HFFc6 (cell line): ENCODE data around the gene PTGER3. TPM values are rescaled to one million over a fixed set of nuclear protein-coding genes. Genes with fewer than 3 reads are reported as not detected.

Source experiments
- DNase-seq: peaks from one replicate; pipeline ENCODE4 v3.0.0-alpha.2; 2018
- H3K27ac Mint-ChIP-seq: 2 replicates; pipeline ENCODE4 v1.8.0; 2020; ENCODE audit warnings: mild to moderate bottlenecking, mixed read lengths
- H3K27me3 Mint-ChIP-seq: 2 replicates; pipeline ENCODE4 v1.8.0; 2021; ENCODE audit warnings: mild to moderate bottlenecking, moderate library complexity, mixed read lengths; ENCODE audit not compliant: insufficient read depth
- H3K36me3 Mint-ChIP-seq: 2 replicates; pipeline ENCODE4 v1.8.0; 2021; ENCODE audit warnings: low read depth, mixed read lengths
- H3K4me1 Mint-ChIP-seq: 2 replicates; pipeline ENCODE4 v1.8.0; 2020; ENCODE audit warnings: low read depth, mixed read lengths
- H3K4me3 Mint-ChIP-seq: 2 replicates; pipeline ENCODE4 v1.8.0; 2020; ENCODE audit warnings: mild to moderate bottlenecking, moderate library complexity, mixed read lengths
- H3K9me3 Mint-ChIP-seq: 2 replicates; pipeline ENCODE4 v1.8.0; 2020; ENCODE audit warnings: mild to moderate bottlenecking, mixed read lengths
- total RNA-seq, 6 experiments: library from RNA; stranded (reverse); fragmentation: NEBNext Ultra II Directional; extraction: Animal tissue kit (Norgen Biotek cat#: 25700); gene quantifications; 2 replicates in 1 of 6; 3 replicates in 5 of 6; pipeline ENCODE4 v1.2.3, GENCODE V29; 2021
- TF ChIP-seq, protein P1 (sequence below): fragments of 200-600 bp; sonication (generic); IDR thresholded peaks from 2 replicates; pipeline ENCODE4 v1.5.0; 2021; ENCODE audit warnings: antibody characterized with exemption, mild to moderate bottlenecking

The PTGER3 gene
- total RNA-seq, 6 experiments from 2014 or later: 0.40 to 2.1 (median 0.54) TPM

DNA sequence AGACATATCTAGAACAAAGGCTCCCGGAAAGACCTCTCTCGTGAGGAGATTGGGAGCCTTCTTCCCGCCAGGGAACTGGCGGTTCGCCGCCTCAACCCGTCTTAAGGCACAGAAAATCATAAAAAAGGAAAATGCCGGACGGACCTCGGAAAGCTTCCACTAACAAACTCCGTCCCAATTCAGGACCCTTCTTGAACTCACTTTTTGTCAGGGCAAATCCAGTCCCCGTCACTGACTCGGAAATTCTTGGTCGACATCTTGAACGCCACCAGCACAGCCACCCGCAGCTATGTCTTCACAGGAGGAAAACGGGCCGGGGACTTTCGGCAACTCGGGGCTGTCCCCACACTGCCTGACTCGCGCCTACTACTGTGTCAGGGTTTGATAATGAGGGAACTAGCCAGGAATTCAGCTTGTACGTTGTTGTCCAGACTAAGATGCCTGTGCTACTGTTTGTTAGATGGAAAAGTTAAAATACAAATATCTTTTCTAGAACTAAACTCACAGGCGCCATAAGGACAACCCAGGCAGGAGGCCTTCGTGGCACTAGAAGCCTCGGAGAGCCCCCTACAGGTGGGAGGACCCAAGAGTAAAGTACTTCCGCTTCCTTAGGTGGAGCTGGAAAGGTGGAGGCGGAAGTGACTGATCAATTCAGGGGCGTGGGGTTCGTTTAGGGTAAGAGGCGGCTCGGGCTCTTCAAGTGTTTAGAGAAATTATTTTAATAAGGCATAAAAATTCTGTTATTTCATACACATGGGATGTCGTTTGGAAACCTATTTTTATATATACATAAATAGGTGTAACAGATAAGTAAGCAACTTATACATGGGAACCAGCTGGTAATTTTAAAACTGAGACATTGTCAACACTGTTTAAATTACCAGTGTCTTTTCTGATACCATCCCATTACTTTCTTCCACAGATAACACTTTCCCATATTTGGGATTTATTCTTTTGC, 33.4 kb upstream of the PTGER3 start, which contains the start of gene ZRANB2:
TSS of gene ZRANB2 (minus strand) at position 297 of the 958 bp plus-strand sequence. CDS start at position 257, 40 bp downstream.
- Mint-ChIP-seq H3K27me3 (no peaks in the 10 kb centered on the region), H3K9me3 (no peaks in the 10 kb centered on the region), H3K4me3 (peak within 1 kb of the TSS; percentile 99), H3K4me1 (peaks cover 56% of the 10 kb centered on the region), H3K36me3 (peaks cover 19% of the 10 kb centered on the region), H3K27ac (peak within 1 kb of the TSS; percentile 99)
- TF ChIP-seq, protein P1, sequence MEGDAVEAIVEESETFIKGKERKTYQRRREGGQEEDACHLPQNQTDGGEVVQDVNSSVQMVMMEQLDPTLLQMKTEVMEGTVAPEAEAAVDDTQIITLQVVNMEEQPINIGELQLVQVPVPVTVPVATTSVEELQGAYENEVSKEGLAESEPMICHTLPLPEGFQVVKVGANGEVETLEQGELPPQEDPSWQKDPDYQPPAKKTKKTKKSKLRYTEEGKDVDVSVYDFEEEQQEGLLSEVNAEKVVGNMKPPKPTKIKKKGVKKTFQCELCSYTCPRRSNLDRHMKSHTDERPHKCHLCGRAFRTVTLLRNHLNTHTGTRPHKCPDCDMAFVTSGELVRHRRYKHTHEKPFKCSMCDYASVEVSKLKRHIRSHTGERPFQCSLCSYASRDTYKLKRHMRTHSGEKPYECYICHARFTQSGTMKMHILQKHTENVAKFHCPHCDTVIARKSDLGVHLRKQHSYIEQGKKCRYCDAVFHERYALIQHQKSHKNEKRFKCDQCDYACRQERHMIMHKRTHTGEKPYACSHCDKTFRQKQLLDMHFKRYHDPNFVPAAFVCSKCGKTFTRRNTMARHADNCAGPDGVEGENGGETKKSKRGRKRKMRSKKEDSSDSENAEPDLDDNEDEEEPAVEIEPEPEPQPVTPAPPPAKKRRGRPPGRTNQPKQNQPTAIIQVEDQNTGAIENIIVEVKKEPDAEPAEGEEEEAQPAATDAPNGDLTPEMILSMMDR: peak; percentile 84
- peak; percentile 92 for DNase-seq

GRCh38 chr1:71080230-71080738, 32.7 kb upstream of the PTGER3 start:
- no peaks in the 10 kb centered on the region for H3K9me3 Mint-ChIP-seq
- peak overlapping the region; percentile 99 for H3K27ac Mint-ChIP-seq
- peaks cover 26% of the 10 kb centered on the region for H3K36me3 Mint-ChIP-seq
- TF ChIP-seq, protein P1: no peak
- H3K4me3 Mint-ChIP-seq: peak overlapping the region; percentile 99
- H3K4me1 Mint-ChIP-seq: peaks cover 57% of the 10 kb centered on the region
- no peaks in the 10 kb centered on the region for H3K27me3 Mint-ChIP-seq
- DNase-seq: no peak

DNA sequence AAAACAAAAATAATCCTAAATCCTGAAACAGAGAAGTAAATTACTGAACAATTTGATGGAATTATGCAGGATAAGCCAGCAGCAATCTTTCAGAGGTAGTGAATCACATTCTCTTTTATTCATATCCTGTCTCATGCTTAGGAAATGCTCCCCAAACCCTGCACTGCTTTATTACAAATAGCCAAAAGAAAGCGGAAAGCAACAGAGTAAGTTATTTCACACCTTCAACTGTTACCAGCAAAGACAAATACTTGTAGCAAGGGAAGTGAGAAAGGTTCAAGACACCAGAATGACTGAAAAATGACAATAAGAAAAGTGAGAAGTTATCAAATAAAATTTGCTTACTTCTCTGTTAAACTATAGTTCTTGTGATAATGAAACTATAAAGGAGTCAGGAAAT, 27.1 kb upstream of the PTGER3 start:
- H3K4me3 Mint-ChIP-seq: peak overlapping the region; percentile 15; the same call in 1 of the 2 replicates
- peak overlapping the region; percentile 42; the same call in 1 of the 2 replicates for H3K27ac Mint-ChIP-seq
- H3K36me3 Mint-ChIP-seq: peaks cover 50% of the 10 kb centered on the region
- no peak for DNase-seq
- TF ChIP-seq, protein P1: no peak
- no peaks in the 10 kb centered on the region for H3K9me3 Mint-ChIP-seq
- no peaks in the 10 kb centered on the region for H3K27me3 Mint-ChIP-seq
- H3K4me1 Mint-ChIP-seq: peaks cover 48% of the 10 kb centered on the region

GRCh38 chr1:71072273-71072672, 24.7 kb upstream of the PTGER3 start:
- Mint-ChIP-seq H3K4me1 (peaks cover 32% of the 10 kb centered on the region), H3K36me3 (peaks cover 49% of the 10 kb centered on the region), H3K9me3 (no peaks in the 10 kb centered on the region), H3K27ac (peak overlapping the region; percentile 60), H3K27me3 (no peaks in the 10 kb centered on the region), H3K4me3 (no peak overlapping the region)
- TF ChIP-seq, protein P1: no peak
- DNase-seq: no peak

DNA sequence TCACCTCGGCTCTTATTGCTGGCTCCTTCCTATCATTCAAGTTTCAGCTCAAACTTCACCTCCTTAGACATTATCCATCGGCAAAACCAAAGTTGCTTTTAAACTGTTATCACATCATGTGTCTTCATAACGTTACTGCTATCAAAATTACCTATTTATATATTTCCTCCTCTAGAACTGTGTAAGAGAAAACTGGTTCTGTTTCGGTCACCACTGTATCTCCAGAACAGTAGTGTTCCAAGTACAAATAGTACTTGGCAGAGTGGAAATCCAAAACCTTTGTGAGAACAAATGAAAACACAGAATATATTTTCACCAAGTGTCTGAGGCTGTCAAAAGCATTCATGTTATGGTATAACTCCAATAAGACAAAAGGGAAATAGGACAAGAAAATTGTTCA, 24.1 kb upstream of the PTGER3 start:
- TF ChIP-seq, protein P1: no peak
- Mint-ChIP-seq H3K36me3 (peaks cover 51% of the 10 kb centered on the region), H3K9me3 (no peaks in the 10 kb centered on the region), H3K4me3 (no peak overlapping the region), H3K4me1 (peaks cover 31% of the 10 kb centered on the region), H3K27ac (no peak overlapping the region), H3K27me3 (no peaks in the 10 kb centered on the region)
- DNase-seq: no peak
